Measurements from ENCODE around the gene MROH9.

DNA sequence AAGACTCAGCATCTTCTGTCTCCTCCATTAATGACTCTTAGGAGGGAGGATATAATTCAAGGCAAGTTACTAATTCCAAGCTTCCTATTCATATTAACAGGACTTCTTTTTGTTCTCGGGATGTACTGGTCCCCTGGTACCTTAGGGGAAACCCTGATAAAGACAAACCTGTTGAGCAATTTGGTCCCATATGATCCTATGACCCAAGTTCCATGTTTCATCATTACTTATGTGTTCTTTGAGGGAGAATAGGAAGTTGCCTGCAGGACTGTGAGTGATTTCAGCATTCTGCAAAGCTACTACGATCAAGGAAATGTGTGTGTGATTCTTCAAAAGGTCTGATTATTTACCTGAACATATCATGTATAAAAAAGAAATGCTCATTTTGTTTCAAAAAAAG is 149.5 kb downstream of the MROH9 start:
- no peak for TF ChIP-seq ZSCAN30 (tag by site-specific recombination; IDR thresholded peaks at IDR 0.05)
- TF ChIP-seq, protein P1, sequence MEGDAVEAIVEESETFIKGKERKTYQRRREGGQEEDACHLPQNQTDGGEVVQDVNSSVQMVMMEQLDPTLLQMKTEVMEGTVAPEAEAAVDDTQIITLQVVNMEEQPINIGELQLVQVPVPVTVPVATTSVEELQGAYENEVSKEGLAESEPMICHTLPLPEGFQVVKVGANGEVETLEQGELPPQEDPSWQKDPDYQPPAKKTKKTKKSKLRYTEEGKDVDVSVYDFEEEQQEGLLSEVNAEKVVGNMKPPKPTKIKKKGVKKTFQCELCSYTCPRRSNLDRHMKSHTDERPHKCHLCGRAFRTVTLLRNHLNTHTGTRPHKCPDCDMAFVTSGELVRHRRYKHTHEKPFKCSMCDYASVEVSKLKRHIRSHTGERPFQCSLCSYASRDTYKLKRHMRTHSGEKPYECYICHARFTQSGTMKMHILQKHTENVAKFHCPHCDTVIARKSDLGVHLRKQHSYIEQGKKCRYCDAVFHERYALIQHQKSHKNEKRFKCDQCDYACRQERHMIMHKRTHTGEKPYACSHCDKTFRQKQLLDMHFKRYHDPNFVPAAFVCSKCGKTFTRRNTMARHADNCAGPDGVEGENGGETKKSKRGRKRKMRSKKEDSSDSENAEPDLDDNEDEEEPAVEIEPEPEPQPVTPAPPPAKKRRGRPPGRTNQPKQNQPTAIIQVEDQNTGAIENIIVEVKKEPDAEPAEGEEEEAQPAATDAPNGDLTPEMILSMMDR (tag by site-specific recombination; IDR thresholded peaks at IDR 0.05): no peak
- no peak for TF ChIP-seq ZNF174 (tag by site-specific recombination; IDR thresholded peaks at IDR 0.05)
- TF ChIP-seq YY1 (tag by site-specific recombination; IDR thresholded peaks at IDR 0.05): no peak
- TF ChIP-seq HOXA7 (CRISPR knock-in tag; IDR thresholded peaks at IDR 0.05; ENCODE audit: borderline replicate concordance): no peak
- TF ChIP-seq, protein P2, sequence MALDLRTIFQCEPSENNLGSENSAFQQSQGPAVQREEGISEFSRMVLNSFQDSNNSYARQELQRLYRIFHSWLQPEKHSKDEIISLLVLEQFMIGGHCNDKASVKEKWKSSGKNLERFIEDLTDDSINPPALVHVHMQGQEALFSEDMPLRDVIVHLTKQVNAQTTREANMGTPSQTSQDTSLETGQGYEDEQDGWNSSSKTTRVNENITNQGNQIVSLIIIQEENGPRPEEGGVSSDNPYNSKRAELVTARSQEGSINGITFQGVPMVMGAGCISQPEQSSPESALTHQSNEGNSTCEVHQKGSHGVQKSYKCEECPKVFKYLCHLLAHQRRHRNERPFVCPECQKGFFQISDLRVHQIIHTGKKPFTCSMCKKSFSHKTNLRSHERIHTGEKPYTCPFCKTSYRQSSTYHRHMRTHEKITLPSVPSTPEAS (tag by site-specific recombination; IDR thresholded peaks at IDR 0.05): no peak
- TF ChIP-seq SP2 (tag by site-specific recombination; IDR thresholded peaks at IDR 0.05): no peak

All from HEK293 (cell line).